ENCODE measurements around the gene NBPF3. TPM values are rescaled to one million over a fixed set of nuclear protein-coding genes. Genes with fewer than 3 reads are reported as not detected.

The NBPF3 gene
- total RNA-seq, 2 experiments from 2014 or later = 8.2 to 8.5 TPM

DNA sequence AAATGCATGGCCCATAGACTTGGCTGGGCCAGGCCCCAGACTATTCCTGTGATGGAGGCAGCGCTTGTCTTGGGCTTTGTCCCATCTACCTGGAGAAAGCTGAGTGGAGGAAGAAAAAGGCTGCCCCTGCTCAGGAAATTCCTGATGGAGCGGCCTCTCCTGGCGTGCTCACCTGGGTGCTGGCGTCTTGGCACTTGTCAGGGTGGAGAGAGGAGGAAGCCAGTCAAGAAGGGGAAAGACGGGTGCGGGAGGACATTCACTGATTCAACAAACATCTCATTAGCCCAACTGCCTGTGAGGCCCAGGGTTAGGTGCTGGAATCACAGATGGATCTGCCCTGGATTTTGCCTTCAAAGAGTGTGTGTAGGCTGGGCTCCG lies 85.4 kb downstream of the NBPF3 start:
- no peaks in the 10 kb centered on the region for H3K27me3 ChIP-seq (ENCODE audit: control insufficient read depth in 1 of 2, insufficient read depth in 2 of 2, low read length in 2 of 2)
- no peaks in the 10 kb centered on the region for H3K27me3 Mint-ChIP-seq
- H3K4me3 Mint-ChIP-seq = no peak overlapping the region
- no peaks in the 10 kb centered on the region for H3K4me1 Mint-ChIP-seq (ENCODE audit: low read depth)
- H3K27ac ChIP-seq (ENCODE audit: low read depth in 1 of 2, low read length in 2 of 2) = no peak overlapping the region
- H3K27ac Mint-ChIP-seq = no peak overlapping the region
- ChIA-PET POLR2A (no interaction called here), CTCF (no interaction called here)
- no peak overlapping the region for H3K4me3 ChIP-seq (ENCODE audit: low read length)
- intact Hi-C loops (cut with DNase I, micrococcal nuclease) = no loop called here
- H3K9me3 Mint-ChIP-seq = no peaks in the 10 kb centered on the region
- H3K36me3 ChIP-seq (ENCODE audit: insufficient read depth, low read length) = no peaks in the 10 kb centered on the region
- ATAC-seq (ENCODE audit: poor library complexity) (no peak), DNase-seq (no peak)
- H3K36me3 Mint-ChIP-seq (ENCODE audit: low read depth) = no peaks in the 10 kb centered on the region
- H3K4me1 ChIP-seq (ENCODE audit: insufficient read depth, low read length) = no peaks in the 10 kb centered on the region
- TF ChIP-seq, protein P1, sequence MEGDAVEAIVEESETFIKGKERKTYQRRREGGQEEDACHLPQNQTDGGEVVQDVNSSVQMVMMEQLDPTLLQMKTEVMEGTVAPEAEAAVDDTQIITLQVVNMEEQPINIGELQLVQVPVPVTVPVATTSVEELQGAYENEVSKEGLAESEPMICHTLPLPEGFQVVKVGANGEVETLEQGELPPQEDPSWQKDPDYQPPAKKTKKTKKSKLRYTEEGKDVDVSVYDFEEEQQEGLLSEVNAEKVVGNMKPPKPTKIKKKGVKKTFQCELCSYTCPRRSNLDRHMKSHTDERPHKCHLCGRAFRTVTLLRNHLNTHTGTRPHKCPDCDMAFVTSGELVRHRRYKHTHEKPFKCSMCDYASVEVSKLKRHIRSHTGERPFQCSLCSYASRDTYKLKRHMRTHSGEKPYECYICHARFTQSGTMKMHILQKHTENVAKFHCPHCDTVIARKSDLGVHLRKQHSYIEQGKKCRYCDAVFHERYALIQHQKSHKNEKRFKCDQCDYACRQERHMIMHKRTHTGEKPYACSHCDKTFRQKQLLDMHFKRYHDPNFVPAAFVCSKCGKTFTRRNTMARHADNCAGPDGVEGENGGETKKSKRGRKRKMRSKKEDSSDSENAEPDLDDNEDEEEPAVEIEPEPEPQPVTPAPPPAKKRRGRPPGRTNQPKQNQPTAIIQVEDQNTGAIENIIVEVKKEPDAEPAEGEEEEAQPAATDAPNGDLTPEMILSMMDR (IDR thresholded peaks at IDR 0.05) = no peak
- H3K9me3 ChIP-seq (ENCODE audit: control insufficient read depth in 1 of 2, insufficient read depth in 1 of 2, low read length in 2 of 2) = no peaks in the 10 kb centered on the region

DNA sequence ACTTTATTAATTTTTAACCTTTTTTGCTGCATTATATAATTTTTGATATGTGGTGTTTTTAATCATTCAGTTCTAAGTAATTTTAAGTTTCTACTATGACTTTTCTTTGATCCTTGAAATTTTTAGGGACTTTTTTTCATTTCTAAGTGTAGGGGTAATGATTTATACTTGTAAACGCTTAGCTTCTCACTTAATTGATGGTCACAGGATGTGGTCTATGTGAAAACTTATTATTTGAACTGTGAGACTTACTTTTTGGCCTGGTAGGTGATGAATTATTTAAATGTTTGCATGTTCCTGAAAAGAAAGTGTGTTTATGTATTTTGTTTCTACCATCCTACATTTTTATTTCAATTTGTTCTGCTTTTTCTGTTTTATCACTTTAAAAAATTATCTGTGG lies 86.5 kb downstream of the NBPF3 start:
- Mint-ChIP-seq H3K27ac (no peak overlapping the region), H3K4me3 (no peak overlapping the region), H3K36me3 (ENCODE audit: low read depth) (no peaks in the 10 kb centered on the region), H3K9me3 (no peaks in the 10 kb centered on the region), H3K27me3 (peaks cover 3% of the 10 kb centered on the region), H3K4me1 (ENCODE audit: low read depth) (no peaks in the 10 kb centered on the region)
- DNase-seq (no peak), ATAC-seq (ENCODE audit: poor library complexity) (no peak)
- Histone ChIP-seq H3K4me1 (ENCODE audit: insufficient read depth, low read length) (no peaks in the 10 kb centered on the region), H3K27ac (ENCODE audit: low read depth in 1 of 2, low read length in 2 of 2) (no peak overlapping the region), H3K36me3 (ENCODE audit: insufficient read depth, low read length) (no peaks in the 10 kb centered on the region), H3K27me3 (ENCODE audit: control insufficient read depth in 1 of 2, insufficient read depth in 2 of 2, low read length in 2 of 2) (no peaks in the 10 kb centered on the region), H3K9me3 (ENCODE audit: control insufficient read depth in 1 of 2, insufficient read depth in 1 of 2, low read length in 2 of 2) (no peaks in the 10 kb centered on the region), H3K4me3 (ENCODE audit: low read length) (no peak overlapping the region)
- POLR2A ChIA-PET = no interaction called here
- intact Hi-C loops (cut with DNase I, micrococcal nuclease) = no loop called here
- CTCF ChIA-PET = no interaction called here
- TF ChIP-seq, protein P1 (IDR thresholded peaks at IDR 0.05) = no peak

DNA sequence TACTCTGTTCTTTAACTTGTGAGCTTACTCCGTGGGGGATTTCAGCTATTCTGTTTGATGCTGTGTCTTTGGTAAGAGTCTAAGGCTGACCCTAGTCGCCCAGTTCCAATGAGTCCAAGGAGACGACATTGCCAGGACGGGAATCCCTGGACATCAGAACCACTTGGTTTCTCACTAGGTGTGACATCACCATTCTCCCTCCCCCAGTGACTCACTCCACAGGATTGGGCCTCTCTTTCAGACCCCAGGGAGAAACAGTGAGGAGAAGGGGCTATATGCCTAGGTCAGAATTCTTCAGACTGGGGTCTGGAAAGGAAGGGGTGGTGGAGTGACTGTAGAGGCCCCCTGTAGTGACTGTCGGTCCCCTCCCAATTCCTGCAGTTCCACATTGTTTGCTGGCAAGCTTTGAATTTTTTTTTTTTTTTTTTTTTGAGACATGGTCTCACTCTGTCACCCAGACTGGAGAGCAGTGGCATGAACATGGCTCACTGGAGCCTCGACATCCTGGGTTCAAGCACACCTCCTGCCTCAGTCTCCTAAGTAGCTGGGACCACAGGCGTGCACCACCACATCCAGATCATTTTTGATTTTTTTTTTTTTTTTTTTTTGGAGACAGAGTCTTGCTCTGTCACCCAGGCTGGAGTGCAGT lies 90.6 kb downstream of the NBPF3 start:
- H3K4me3 Mint-ChIP-seq = no peak overlapping the region
- H3K9me3 Mint-ChIP-seq = no peaks in the 10 kb centered on the region
- no peaks in the 10 kb centered on the region for H3K4me1 Mint-ChIP-seq (ENCODE audit: low read depth)
- intact Hi-C loops (cut with DNase I, micrococcal nuclease) = no loop called here
- H3K36me3 Mint-ChIP-seq (ENCODE audit: low read depth) = no peaks in the 10 kb centered on the region
- DNase-seq (no peak), ATAC-seq (ENCODE audit: poor library complexity) (no peak)
- POLR2A ChIA-PET = no interaction called here
- H3K27me3 Mint-ChIP-seq = peaks cover 25% of the 10 kb centered on the region
- Histone ChIP-seq H3K4me3 (ENCODE audit: low read length) (no peak overlapping the region), H3K27ac (ENCODE audit: low read depth in 1 of 2, low read length in 2 of 2) (no peak overlapping the region), H3K9me3 (ENCODE audit: control insufficient read depth in 1 of 2, insufficient read depth in 1 of 2, low read length in 2 of 2) (no peaks in the 10 kb centered on the region), H3K36me3 (ENCODE audit: insufficient read depth, low read length) (no peaks in the 10 kb centered on the region), H3K27me3 (ENCODE audit: control insufficient read depth in 1 of 2, insufficient read depth in 2 of 2, low read length in 2 of 2) (peaks cover 0 to 3% of the 10 kb centered on the region in 2 experiments), H3K4me1 (ENCODE audit: insufficient read depth, low read length) (no peaks in the 10 kb centered on the region)
- H3K27ac Mint-ChIP-seq = no peak overlapping the region
- CTCF ChIA-PET = no interaction called here
- TF ChIP-seq, protein P1 (IDR thresholded peaks at IDR 0.05) = no peak

All from CD4-positive, alpha-beta T cell (primary cell).